ENCODE measurements around the gene RXFP1. TPM values are rescaled to one million over a fixed set of nuclear protein-coding genes. Genes with fewer than 3 reads are reported as not detected.
"Not testable (repeated sequence)": the region's sequence is repeated elsewhere in the genome, so short reads cannot be mapped to it uniquely, and the experiment has no call there.

The RXFP1 gene
- polyA plus RNA-seq, 3 donors, result 0.16 to 0.56 TPM; not detected in 1

GRCh38 chr4:158599765-158600498 lies 78.2 kb downstream of the RXFP1 start:
- DNase-seq (ENCODE audit: extremely low read depth in 1 of 11, low read depth in 9 of 11, low spot score in 4 of 11), result no peak

- DNase-seq (ENCODE audit: extremely low read depth in 1 of 11, low read depth in 9 of 11, low spot score in 4 of 11), result no peak
Measured at GRCh38 chr4:158604369-158604768, 82.7 kb downstream of the RXFP1 start.

- no peak for DNase-seq (ENCODE audit: extremely low read depth in 1 of 11, low read depth in 9 of 11, low spot score in 4 of 11)
Measured at GRCh38 chr4:158605393-158605792, 83.7 kb downstream of the RXFP1 start.

GRCh38 chr4:158606969-158607368 lies 85.3 kb downstream of the RXFP1 start:
- DNase-seq (ENCODE audit: extremely low read depth in 1 of 11, low read depth in 9 of 11, low spot score in 4 of 11), result no peak

GRCh38 chr4:158609116-158609515 lies 87.4 kb downstream of the RXFP1 start:
- no peak for DNase-seq (ENCODE audit: extremely low read depth in 1 of 11, low read depth in 9 of 11, low spot score in 4 of 11)

- no peak for DNase-seq (ENCODE audit: extremely low read depth in 1 of 11, low read depth in 9 of 11, low spot score in 4 of 11)
Measured at GRCh38 chr4:158610790-158611189, 89.1 kb downstream of the RXFP1 start.

- DNase-seq (ENCODE audit: extremely low read depth in 1 of 11, low read depth in 9 of 11, low spot score in 4 of 11), result no peak
Measured at GRCh38 chr4:158613046-158613445, 91.4 kb downstream of the RXFP1 start.

GRCh38 chr4:158617956-158618355 lies 96.3 kb downstream of the RXFP1 start:
- no peak for DNase-seq (ENCODE audit: extremely low read depth in 1 of 11, low read depth in 9 of 11, low spot score in 4 of 11)

- no peak for DNase-seq (ENCODE audit: extremely low read depth in 1 of 11, low read depth in 9 of 11, low spot score in 4 of 11)
Measured at GRCh38 chr4:158621729-158622128, 100.0 kb downstream of the RXFP1 start.

GRCh38 chr4:158622251-158622650 lies 100.6 kb downstream of the RXFP1 start:
- no peak for DNase-seq (ENCODE audit: extremely low read depth in 1 of 11, low read depth in 9 of 11, low spot score in 4 of 11)

- peak; percentile 4 to 52 (median 30) for DNase-seq (ENCODE audit: extremely low read depth in 1 of 11, low read depth in 9 of 11, low spot score in 4 of 11)
Measured at GRCh38 chr4:158624889-158625478, 103.3 kb downstream of the RXFP1 start.

GRCh38 chr4:158625544-158625943 lies 103.9 kb downstream of the RXFP1 start:
- DNase-seq (ENCODE audit: extremely low read depth in 1 of 11, low read depth in 9 of 11, low spot score in 4 of 11), result no peak

GRCh38 chr4:158630893-158631292 lies 109.2 kb downstream of the RXFP1 start:
- no peak for DNase-seq (ENCODE audit: extremely low read depth in 1 of 11, low read depth in 9 of 11, low spot score in 4 of 11)

GRCh38 chr4:158636619-158637018 lies 114.9 kb downstream of the RXFP1 start:
- DNase-seq (ENCODE audit: extremely low read depth in 1 of 11, low read depth in 9 of 11, low spot score in 4 of 11), result no peak

GRCh38 chr4:158644356-158644755 lies 122.7 kb downstream of the RXFP1 start:
- DNase-seq (ENCODE audit: extremely low read depth in 1 of 11, low read depth in 9 of 11, low spot score in 4 of 11), result no peak

GRCh38 chr4:158644760-158645159 lies 123.1 kb downstream of the RXFP1 start:
- no peak for DNase-seq (ENCODE audit: extremely low read depth in 1 of 11, low read depth in 9 of 11, low spot score in 4 of 11)

GRCh38 chr4:158649111-158649680 lies 127.5 kb downstream of the RXFP1 start:
- DNase-seq (ENCODE audit: extremely low read depth in 1 of 11, low read depth in 9 of 11, low spot score in 4 of 11), result no peak

GRCh38 chr4:158652920-158653319 lies 131.2 kb downstream of the RXFP1 start:
- DNase-seq (ENCODE audit: extremely low read depth in 1 of 11, low read depth in 9 of 11, low spot score in 4 of 11), result no peak

GRCh38 chr4:158656439-158656838 lies 134.8 kb downstream of the RXFP1 start:
- no peak for DNase-seq (ENCODE audit: extremely low read depth in 1 of 11, low read depth in 9 of 11, low spot score in 4 of 11)

- no peak for DNase-seq (ENCODE audit: extremely low read depth in 1 of 11, low read depth in 9 of 11, low spot score in 4 of 11)
Measured at GRCh38 chr4:158657291-158657690, 135.6 kb downstream of the RXFP1 start.

- not testable (repeated sequence) for DNase-seq (ENCODE audit: extremely low read depth in 1 of 11, low read depth in 9 of 11, low spot score in 4 of 11)
Measured at GRCh38 chr4:158663255-158663654, 141.6 kb downstream of the RXFP1 start.

All from renal cortex interstitium (tissue), 11 donors.